Activated T-cell treated with anti-CD3 and anti-CD28 coated beads, Interleukin-2, amount 50 U/mL, for 1 hour (primary cell): Measurements from ENCODE around the gene NAA10.

Source experiments
- DNase-seq: peaks from one replicate; pipeline ENCODE4 v3.0.0-alpha.2; 2020

The NAA10 gene

DNA sequence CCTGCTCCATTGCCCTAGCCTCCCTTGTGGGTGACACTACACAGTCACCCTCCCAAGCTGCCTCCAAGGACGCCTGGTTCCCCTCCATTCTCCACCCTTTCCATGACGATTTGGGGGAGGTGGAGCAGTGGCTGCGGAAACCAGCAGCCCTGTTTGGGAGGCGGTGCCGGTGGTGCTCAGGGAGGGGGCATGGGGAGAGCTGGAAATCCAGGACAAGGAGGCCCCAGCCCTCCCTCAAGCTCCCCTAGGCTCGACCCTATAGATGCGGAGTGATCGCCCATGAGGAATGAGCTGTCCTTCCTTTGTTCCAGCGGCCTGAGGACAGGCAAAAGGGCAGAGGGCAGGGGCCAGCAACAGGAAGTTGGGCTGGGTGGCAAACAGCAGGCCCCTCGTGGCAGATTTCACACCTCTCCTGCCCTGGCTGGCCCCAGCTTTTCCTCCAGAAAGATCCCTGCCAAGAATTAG is 13.2 kb upstream of the NAA10 start:
- no peak for DNase-seq

DNA sequence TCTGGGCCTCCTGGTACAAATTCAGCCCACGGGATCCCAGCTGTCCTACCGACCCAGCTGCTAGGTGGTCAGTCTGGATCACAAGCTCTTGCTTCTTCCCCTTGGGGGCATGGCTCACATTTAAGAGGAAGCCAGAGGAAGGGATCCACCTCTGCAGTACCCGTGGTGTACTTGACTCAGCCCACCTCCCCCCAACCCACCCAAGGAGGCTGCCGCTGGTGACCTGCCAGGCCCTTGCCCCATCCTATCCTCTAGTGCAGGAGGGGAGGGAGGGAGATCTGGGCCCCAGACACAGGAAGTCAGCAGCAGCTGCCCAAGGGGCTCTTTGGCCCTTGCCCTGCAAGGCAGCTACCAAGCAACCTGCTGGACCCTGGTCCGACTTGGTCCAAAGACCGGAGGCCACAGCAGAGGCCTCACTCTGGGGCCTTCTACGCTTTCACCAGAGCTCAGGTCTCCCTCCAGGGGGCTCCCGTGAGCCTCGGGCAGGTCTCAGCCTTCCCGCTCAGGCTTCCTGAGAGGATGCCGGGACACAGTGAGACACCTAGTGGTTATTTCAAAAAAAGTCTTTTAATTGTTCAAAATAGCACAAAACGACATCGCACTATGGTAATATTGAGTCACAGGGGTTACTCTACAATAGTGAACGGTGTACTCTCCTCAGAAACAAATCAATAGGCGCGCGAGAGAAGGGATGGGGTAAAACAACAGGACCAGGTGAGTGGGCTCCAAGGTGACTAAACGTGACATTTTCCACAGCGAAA is 12.4 kb upstream of the NAA10 start:
- peak; percentile 81 for DNase-seq

DNA sequence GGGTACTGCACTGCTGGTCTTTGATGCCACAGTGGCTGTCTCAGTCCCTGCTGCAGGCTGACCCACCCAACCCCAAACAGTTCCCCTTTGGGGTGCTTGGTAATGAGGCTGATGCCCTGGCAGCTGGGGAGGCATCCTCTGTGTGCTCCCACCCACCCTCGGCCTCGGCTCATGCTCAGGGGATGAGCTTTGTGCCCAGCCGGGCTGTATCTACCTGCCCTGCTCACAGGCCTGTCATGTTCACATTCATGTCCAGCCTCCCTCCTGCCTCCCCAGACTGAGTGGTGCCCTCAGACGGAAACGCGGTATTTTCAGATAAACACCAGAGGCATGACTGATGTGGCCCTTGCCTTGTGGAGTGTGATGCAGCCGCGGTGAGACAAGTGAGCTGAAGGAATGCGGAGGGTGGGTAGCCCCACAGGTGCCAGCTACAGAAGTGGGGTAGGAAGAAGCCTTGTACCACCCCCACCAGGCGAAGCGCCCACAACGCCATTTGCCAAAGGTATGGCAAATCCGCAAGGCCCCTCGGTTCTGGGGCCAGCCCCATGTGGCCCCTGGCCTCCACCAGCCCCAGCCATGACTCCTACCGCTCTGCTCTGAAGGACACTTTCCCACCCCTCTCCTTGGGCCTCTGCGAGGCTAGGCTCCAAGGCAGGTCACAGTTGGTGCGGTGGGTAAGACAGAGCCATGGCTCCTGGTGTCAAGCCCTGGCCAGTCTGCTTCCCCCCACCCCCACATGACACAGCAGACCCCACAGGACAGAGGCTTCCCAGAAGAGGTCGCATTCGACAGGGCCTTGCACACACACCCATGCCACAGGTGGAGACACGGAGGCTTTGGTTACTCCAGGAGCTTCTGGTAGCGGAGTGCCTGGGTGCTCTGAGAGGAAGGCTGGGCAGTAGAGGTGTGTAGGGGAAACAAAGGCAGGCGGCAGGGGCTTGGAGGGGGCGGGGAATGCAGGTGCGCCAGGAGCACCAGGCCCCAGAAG is 11.4 kb upstream of the NAA10 start:
- no peak for DNase-seq

DNA sequence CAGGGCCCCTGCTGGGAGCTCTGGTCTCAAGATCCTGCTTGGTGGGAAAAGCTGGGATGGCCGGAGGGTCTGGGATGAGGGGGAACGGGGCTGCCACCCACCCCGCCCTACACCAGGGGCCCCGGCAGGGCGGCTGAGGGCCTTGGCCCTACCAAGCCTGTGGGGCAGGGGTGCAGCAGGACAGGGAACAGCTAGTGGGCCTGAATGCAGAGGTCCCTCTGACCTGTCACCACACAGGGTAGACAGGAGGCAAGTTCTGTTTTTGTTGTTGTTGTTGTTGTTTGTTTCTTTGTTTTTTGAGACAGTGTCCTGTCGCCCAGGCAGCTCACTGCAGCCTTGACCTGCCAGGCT is 9.9 kb upstream of the NAA10 start:
- DNase-seq, result no peak

DNA sequence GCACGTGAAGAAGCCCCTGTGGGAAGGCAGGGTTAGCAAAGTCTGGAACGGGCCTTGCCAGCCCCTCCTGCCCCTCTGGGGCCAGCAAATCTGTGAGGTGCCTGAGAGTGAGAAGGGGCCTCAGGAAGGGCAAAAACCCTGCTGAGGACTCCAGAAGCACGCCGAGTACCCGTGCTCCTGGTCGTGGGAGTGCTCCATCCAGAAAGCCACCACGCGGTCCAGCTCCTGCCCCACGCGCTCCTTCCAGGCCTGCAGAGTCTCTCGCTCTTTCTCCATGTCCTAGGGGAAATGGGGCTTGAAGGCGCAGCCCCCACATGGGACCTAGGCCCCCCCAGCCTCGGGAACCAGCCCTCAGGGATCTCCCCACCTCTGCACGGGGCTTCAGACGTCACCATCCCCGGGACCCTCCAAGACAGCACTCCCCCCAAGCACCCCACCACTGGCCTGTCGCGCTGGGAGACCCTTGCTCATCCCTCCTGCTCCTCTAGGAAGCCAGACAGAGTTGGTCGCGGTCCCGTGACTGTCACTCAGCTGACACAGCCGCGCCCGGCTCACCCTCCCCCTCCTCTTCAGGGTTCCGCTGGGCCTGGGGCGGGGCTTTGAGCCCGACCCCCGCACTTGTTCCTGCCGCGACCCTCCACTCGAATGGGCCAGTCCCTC is 9.4 kb upstream of the NAA10 start, which contains the start of gene RENBP:
Gene RENBP (minus strand): TSS at position 504 of the 660 bp plus-strand sequence. CDS start 33 bp downstream, at position 471.
- peak; percentile 46 for DNase-seq

DNA sequence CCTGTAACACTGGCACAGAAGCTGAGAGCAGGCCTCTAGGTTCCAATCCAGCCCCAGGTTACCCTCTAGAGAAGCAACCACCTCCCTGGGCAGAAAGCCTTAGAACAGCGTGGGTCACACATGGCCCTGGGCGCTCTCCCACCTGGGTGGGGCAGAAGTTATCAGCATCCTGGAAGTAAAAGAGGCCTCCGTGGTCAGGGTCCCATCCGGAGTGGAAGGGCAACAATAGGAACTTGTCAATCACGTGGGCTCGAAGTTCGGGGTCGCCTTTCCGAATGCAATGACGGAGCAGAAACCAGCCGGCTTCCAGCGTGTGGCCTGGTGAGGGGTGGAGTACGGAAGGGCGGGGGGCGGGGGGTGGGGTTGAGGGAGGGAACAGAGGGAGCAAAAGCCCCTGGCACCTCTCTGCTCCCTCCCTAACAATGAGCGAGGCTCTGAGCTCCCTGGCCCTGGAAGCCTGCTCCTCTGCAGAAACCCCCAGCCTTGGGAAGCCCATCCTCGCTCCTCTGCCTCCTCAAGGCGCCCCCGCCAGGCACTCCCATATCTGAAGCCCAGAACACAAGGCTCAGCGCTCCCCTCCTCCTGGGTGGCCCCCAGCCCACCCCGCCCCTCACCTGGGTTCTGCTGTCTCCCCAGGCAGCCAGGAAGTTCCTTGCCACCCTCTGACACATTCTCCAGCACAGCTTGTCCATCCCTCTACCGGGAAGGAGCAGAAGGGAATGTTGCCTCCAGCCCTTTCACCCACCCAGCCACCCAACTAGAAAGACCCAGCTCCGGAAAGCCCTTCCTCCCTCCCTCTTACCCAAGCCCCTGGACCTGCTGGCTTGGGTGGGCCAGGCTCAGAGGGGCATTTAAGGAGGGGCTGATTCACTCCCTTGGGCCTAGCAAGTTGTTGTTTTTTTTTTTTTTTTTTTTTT is 6.8 kb upstream of the NAA10 start:
- DNase-seq, result no peak

DNA sequence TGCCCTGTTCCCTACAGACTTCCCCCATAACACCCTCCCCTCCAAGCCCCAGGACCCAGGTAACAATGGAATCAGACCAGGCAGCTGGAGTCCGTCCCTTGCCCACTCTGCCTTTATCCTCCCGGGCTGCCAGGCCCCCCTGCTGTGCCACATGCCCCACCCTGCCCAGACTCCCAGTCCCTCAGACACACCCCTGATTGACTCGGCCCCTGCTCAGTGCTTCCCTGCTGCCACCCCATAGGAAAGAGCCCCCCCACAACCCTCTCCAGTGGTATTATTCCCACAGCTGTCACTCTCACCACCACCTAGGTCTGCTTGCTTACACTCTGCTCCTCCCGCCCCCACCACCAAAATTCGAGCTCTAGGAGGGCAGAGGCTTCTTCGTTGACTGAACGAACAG is 4.7 kb upstream of the NAA10 start:
- DNase-seq, result no peak

DNA sequence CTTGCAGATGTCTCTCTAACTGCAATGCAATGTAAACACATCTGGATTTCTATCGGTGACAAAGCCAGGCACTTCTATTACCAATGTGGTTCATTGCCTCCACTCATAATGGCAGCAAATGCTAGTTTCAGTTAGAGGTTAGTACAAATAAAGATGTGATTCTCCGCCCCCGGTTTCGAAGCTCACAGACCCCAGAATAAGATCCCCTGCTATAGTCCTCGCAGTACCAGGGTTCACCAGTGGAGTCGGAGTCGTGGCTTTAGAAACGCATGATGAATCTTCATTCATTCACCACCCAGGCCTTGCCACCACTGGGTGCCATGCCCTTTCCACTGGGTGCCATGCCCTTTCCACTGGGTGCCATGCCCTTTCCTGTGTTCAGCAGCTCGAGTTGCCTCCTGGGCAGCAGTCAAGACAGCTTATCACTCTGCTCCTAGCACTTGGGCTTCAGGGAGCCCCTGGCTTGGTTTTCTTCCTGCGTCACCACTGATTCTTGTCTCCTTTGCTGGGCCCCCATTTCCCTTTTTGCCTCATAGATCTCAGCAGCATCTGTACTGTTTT is 3.5 kb upstream of the NAA10 start:
- no peak for DNase-seq

DNA sequence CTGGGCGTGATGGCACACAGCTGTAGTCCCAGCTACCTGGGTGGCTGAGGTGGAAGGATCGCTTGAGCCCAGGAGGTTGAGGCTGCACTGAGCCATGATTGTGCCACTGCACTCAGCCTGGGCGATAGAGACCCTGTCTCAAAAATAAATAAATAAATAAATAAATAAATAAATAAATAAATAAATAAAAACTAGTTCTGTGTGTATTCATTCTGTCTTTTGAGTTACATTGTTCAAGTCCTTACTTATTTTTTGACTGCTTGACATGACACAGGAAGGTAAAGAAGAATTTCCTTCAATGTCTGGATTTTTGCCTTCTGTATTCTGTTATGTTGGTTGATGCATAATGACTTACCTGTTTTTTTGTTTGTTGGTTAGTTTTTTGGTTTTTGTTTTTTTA is 2.2 kb upstream of the NAA10 start:
- no peak for DNase-seq

DNA sequence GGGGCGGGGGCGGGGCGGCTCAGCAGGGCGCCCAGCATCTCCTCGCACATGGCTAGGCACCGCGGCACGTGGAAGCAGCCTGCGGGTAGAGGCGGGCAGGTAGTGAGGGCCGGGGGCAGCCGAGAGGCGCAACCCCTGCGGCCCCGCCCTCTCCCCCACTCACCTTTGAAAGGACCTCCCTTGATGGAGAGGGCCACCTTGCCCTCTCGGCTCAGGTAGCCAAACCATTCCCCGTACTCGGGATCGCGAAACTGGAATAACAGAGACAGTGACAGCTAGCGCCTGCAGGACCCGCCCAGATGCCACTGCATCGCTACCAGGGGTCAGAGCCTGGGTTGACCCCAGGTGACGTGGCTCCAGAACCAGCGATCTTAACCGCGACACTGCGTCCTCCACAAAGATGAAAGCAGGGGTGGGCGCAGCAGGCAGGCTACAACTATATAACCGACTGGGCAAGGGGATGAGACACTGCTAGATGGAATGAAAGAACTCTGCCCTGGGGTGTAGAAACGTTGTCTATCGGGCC is 552 bp upstream of the NAA10 start:
- DNase-seq, result no peak

DNA sequence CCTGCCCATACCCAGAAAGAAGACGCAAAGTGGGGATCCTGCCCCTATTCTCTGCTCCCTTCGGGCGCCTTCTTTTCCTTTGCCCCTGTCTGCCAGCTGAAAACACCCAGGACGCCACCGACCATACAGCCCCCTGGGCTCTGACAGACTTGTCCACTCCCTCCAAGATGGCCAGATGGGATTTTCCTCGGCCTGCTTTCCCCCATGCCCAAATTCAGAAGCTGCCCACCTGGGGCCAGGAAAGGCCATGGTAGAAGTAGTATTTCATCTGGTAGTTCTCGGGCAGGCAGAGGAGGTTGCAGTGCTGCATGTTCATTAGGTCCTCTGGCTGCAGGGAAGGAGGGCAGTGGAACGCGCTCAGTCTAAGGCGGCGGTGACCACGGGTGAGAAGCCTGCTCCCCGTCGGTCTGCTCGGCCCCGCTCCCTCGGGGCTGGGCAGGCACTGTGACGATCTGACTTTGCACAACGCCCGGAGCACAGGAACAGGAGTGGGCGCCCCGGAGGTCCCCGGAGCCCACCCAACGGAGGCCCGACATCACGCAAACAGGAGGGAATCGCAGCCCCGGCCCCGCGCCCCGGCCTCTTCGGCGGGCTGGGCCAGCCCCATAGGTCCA is 582 bp downstream of the NAA10 start:
- no peak for DNase-seq

DNA sequence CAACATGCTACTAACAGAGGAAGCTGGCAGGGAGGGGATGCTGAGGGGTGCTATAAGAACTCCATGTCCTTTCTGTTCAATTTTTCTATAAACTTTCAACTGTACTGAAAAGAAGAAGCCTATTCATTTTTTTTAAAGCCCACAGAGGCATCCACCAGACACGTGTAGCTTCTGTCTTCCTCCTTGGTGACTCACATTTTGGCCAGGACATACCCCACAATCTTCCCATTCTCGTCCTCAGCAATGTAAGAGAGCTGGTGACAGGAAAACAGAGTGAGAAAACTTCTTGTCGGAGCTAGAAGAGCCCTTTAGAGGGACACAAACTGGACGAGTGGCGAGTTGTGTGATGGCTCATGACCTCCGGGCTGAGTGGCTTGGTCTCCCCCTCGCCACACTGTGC is 1.1 kb downstream of the NAA10 start:
- no peak for DNase-seq

DNA sequence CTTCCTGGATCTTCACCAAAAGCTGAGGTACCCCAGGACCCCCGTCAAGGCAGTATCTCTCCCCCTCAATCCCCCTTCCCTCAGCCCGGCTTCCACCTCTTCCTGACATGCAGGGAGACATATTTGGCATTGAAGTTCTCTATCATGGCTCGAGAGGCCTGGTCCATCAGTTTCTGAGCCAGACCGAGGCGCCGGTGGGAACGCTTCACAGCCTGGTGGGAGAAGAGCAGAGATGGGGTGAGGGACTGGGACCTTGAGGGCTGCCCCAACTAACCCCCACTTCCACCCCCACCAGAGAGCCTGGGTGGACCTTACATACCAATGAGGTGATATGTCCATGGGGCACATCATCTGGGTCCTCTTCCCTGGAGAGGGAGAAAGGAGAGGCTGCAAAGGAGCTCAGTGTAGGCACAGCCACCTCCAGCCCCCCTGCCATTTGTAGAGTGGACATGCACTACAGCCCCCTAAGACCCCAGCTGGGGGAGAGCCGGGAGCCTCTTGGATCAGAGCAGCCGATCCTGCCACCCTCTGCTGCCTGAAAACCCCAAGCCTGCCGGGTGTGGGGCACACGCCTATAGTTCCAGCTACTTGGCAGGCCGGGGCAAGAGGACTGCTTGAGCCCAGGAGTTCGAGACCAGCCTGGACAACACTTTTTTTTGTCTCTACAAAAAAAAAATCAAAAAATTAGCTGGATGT is 2.5 kb downstream of the NAA10 start:
- no peak for DNase-seq

DNA sequence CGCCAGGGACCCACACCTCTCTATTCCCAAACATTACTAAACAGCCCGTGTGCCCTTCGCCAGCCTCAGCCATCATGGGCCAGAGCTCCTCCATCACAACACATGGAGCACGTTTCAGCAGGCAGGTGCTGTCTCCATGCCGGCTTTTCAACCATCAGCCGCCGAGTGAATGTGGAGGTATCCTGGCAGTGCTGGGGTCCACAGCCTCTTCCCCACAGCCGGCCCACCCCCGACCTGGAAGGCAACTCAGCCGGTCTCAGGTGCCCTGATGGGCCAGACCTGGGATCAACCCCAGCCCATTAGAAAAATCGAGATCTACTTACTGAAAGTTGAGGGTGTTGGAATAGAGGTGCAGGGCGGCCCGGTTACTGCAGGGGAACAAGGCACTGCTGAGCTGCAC is 3.1 kb downstream of the NAA10 start:
- no peak for DNase-seq

DNA sequence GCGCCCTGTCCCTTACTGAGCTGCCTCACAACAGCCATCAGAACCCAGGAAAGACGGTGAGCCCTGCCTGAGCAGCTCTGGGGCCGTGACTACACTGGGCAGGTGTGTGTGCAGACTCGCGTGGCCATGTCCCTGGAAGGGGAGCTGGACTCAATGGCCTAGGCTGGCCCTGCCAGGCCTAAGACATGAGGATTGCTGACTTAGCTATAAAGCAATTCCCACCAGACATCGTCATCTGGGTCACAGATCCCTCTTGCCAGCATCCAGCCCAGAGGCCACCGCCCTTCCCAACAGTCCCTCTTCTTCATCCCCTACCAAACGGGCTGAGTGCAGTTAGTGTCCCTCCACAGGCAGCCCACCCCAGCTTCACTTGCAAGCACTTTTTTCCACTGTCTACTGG is 3.7 kb downstream of the NAA10 start:
- DNase-seq, result no peak

DNA sequence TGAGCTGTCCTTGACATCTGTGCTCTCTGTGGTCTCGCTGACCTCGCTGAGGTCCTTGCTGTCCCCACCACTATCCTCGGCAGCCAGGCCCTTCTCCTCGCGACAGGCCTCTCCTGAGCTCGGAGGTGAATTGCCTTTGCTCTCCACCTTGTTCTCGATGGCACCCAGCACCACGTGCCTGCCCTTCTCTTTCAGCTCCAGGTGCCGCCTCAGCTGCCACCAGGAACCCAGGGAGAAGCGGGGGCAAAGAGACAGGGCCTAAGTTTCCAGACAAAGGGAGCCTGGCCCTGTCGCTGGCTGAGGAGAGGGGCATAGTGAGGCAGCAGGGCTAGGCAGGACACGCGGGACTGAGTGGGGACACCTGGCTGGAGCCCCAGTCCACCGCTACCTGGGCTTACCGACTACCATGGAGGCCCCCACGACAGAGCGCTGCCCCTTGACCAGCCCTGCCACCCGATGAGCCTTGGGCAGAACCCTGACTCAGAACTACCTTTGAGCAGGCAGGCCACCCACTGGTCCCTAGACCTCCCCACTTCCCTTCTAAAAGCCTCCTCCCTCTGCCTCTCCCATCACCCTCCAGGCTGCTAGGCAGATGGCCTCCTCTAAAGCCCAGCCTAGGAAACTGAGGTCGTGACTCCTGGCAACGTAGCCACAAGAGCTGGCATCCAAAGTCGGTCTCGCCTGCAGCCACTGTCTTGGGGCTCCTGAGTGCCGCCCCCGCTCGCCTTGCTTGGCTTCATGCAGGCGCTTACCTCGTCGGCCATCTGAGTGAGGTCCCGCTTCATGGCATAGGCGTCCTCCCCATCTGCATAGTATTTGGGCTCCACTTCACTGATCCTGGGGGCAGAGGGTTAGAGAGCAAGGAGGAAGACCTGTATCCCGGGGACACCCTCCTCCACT is 4.6 kb downstream of the NAA10 start:
- no peak for DNase-seq

DNA sequence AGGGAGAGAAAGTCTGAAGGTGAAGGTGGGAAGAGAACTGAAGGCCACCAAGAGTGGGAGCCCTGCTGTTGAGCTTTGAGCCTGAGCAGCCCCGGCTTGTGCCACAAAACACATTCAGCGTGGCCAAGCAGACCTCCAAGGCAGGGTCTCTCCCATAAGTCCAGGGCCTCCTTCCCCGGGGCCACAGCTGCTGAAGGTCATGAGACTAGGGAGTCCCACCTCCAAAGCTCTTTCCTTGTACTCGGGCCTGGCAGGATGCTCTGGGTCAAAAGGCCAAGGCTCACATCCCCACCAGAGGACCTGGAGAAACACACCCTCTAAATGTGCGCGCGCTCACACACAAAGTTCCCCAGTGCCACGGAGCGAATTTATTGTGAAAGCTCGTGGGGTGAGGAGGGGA is 5.3 kb downstream of the NAA10 start:
- no peak for DNase-seq

DNA sequence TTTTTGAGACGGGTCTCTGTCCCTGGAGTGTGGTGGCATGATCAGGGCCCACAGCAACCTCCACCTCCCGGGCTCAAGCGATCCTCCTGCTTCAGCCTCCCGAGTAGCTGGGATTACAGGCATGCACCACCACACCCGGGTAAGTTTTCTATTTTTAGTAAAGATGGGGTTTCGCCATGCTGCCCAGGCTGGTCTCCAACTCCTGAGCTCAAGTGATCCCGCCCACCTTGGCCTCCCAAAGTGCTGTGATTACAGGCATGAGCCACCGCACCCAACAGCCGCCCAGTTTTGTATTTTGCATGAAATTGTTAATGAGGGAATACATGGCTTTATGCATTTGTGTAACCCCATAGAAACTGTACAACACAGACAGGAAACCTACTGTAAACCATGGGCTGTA is 6.0 kb downstream of the NAA10 start:
- DNase-seq, result no peak
